ENCODE results near the gene SP5. TPM values are rescaled to one million over a fixed set of nuclear protein-coding genes. Genes with fewer than 3 reads are reported as not detected.

SP5 gene
- total and polyA plus RNA-seq, 9 of the 15 experiments (the other 6 are each of a cell fraction or from before 2014, with no cell fraction given): 0.03 to 1.7 (median 0.16) TPM; not detected in 1

DNA sequence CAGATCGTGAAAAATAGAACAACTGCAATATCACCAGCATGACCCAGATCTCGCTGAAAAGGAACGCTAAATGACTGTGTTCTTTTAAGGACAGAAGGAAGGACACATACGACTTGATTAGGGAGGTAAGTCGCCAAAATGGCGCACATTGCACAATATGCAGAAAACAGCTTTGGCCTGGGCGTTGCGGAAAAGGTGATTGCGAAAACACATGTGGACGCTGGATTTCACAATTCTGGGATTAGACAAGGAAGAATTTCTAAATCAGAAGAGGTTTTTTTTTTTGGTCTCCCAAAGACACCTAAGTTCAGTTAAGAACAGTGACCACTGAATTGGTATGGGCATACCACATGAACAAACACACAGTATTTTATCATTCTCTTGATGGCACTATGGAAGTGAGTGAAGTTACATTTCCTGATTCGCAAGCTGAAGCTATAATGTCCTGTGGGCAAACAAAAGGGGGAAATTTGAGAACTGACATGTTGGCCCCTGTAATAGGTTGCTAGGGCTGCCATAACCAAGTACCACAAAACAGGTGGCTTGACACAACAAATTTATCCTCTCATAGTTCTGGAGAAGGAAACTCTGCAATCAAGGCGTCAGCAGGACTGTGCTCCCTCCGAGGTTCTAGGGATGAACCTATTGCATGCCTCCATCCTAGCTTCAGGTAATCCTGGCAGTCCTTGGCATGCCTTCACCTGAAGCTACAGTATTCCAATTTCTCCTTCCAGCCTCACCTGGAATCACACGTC is 29.3 kb downstream of the SP5 start (continued):
- TF ChIP-seq, protein P1, sequence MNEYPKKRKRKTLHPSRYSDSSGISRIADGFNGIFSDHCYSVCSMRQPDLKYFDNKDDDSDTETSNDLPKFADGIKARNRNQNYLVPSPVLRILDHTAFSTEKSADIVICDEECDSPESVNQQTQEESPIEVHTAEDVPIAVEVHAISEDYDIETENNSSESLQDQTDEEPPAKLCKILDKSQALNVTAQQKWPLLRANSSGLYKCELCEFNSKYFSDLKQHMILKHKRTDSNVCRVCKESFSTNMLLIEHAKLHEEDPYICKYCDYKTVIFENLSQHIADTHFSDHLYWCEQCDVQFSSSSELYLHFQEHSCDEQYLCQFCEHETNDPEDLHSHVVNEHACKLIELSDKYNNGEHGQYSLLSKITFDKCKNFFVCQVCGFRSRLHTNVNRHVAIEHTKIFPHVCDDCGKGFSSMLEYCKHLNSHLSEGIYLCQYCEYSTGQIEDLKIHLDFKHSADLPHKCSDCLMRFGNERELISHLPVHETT (CRISPR knock-in tag; conservative IDR thresholded peaks at IDR 0.05 in 1 of 2, IDR thresholded peaks at IDR 0.05 in 1 of 2): 0 out of 4 replicates have a peak, but pooled peaks of 1 of the 2 experiments have one; percentile 51
- TF ChIP-seq, protein P2, sequence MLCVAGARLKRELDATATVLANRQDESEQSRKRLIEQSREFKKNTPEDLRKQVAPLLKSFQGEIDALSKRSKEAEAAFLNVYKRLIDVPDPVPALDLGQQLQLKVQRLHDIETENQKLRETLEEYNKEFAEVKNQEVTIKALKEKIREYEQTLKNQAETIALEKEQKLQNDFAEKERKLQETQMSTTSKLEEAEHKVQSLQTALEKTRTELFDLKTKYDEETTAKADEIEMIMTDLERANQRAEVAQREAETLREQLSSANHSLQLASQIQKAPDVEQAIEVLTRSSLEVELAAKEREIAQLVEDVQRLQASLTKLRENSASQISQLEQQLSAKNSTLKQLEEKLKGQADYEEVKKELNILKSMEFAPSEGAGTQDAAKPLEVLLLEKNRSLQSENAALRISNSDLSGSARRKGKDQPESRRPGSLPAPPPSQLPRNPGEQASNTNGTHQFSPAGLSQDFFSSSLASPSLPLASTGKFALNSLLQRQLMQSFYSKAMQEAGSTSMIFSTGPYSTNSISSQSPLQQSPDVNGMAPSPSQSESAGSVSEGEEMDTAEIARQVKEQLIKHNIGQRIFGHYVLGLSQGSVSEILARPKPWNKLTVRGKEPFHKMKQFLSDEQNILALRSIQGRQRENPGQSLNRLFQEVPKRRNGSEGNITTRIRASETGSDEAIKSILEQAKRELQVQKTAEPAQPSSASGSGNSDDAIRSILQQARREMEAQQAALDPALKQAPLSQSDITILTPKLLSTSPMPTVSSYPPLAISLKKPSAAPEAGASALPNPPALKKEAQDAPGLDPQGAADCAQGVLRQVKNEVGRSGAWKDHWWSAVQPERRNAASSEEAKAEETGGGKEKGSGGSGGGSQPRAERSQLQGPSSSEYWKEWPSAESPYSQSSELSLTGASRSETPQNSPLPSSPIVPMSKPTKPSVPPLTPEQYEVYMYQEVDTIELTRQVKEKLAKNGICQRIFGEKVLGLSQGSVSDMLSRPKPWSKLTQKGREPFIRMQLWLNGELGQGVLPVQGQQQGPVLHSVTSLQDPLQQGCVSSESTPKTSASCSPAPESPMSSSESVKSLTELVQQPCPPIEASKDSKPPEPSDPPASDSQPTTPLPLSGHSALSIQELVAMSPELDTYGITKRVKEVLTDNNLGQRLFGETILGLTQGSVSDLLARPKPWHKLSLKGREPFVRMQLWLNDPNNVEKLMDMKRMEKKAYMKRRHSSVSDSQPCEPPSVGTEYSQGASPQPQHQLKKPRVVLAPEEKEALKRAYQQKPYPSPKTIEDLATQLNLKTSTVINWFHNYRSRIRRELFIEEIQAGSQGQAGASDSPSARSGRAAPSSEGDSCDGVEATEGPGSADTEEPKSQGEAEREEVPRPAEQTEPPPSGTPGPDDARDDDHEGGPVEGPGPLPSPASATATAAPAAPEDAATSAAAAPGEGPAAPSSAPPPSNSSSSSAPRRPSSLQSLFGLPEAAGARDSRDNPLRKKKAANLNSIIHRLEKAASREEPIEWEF (CRISPR knock-in tag; IDR thresholded peaks at IDR 0.05): 0 out of 2 replicates have a peak, but pooled peaks have one; percentile 11
- TF ChIP-seq CBX5 (IDR thresholded peaks at IDR 0.05; ENCODE audit: borderline replicate concordance, low read depth) (no peak), ZNF785 (CRISPR knock-in tag; IDR thresholded peaks at IDR 0.05) (no peak), MYNN (IDR thresholded peaks at IDR 0.05) (no peak), MYNN (CRISPR knock-in tag; IDR thresholded peaks at IDR 0.05) (no peak), DMBX1 (CRISPR knock-in tag; IDR thresholded peaks at IDR 0.05; ENCODE audit: borderline replicate concordance) (no peak), ZNF766 (CRISPR knock-in tag; conservative IDR thresholded peaks at IDR 0.05) (no peak), MCM5 (IDR thresholded peaks at IDR 0.05; ENCODE audit: low read depth) (no peak)
- TF ChIP-seq, protein P3, sequence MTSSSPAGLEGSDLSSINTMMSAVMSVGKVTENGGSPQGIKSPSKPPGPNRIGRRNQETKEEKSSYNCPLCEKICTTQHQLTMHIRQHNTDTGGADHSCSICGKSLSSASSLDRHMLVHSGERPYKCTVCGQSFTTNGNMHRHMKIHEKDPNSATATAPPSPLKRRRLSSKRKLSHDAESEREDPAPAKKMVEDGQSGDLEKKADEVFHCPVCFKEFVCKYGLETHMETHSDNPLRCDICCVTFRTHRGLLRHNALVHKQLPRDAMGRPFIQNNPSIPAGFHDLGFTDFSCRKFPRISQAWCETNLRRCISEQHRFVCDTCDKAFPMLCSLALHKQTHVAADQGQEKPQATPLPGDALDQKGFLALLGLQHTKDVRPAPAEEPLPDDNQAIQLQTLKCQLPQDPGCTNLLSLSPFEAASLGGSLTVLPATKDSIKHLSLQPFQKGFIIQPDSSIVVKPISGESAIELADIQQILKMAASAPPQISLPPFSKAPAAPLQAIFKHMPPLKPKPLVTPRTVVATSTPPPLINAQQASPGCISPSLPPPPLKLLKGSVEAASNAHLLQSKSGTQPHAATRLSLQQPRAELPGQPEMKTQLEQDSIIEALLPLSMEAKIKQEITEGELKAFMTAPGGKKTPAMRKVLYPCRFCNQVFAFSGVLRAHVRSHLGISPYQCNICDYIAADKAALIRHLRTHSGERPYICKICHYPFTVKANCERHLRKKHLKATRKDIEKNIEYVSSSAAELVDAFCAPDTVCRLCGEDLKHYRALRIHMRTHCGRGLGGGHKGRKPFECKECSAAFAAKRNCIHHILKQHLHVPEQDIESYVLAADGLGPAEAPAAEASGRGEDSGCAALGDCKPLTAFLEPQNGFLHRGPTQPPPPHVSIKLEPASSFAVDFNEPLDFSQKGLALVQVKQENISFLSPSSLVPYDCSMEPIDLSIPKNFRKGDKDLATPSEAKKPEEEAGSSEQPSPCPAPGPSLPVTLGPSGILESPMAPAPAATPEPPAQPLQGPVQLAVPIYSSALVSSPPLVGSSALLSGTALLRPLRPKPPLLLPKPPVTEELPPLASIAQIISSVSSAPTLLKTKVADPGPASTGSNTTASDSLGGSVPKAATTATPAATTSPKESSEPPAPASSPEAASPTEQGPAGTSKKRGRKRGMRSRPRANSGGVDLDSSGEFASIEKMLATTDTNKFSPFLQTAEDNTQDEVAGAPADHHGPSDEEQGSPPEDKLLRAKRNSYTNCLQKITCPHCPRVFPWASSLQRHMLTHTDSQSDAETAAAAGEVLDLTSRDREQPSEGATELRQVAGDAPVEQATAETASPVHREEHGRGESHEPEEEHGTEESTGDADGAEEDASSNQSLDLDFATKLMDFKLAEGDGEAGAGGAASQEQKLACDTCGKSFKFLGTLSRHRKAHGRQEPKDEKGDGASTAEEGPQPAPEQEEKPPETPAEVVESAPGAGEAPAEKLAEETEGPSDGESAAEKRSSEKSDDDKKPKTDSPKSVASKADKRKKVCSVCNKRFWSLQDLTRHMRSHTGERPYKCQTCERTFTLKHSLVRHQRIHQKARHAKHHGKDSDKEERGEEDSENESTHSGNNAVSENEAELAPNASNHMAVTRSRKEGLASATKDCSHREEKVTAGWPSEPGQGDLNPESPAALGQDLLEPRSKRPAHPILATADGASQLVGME (CRISPR knock-in tag; IDR thresholded peaks at IDR 0.05): no peak
- TF ChIP-seq, protein P4, sequence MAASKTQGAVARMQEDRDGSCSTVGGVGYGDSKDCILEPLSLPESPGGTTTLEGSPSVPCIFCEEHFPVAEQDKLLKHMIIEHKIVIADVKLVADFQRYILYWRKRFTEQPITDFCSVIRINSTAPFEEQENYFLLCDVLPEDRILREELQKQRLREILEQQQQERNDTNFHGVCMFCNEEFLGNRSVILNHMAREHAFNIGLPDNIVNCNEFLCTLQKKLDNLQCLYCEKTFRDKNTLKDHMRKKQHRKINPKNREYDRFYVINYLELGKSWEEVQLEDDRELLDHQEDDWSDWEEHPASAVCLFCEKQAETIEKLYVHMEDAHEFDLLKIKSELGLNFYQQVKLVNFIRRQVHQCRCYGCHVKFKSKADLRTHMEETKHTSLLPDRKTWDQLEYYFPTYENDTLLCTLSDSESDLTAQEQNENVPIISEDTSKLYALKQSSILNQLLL (CRISPR knock-in tag; IDR thresholded peaks at IDR 0.05; ENCODE audit: borderline replicate concordance): no peak
